ENCODE results near the gene TNP1.

DNA sequence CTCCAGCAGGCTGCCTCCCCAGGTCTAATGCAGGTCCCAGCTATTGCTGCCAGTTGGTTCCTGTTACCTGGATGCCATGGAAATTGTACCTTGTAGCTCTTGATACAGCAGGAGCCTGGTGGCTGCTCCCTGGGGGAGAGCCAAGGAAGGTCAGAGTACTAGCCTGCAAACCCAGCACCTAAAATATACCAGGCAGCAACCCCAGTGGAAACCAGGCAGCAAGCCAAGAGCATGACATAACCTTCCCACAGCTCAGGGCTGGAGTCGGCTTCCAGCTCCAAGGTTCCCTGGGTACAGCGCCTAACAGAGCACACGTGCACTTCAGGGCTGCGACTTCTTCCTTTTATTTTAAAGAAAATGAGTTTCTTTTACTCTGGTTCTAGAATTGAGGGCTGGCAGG lies 30.3 kb downstream of the TNP1 start:
- TF ChIP-seq, protein P1, sequence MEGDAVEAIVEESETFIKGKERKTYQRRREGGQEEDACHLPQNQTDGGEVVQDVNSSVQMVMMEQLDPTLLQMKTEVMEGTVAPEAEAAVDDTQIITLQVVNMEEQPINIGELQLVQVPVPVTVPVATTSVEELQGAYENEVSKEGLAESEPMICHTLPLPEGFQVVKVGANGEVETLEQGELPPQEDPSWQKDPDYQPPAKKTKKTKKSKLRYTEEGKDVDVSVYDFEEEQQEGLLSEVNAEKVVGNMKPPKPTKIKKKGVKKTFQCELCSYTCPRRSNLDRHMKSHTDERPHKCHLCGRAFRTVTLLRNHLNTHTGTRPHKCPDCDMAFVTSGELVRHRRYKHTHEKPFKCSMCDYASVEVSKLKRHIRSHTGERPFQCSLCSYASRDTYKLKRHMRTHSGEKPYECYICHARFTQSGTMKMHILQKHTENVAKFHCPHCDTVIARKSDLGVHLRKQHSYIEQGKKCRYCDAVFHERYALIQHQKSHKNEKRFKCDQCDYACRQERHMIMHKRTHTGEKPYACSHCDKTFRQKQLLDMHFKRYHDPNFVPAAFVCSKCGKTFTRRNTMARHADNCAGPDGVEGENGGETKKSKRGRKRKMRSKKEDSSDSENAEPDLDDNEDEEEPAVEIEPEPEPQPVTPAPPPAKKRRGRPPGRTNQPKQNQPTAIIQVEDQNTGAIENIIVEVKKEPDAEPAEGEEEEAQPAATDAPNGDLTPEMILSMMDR (IDR thresholded peaks at IDR 0.05) = no peak
- TF ChIP-seq EP300 (IDR thresholded peaks at IDR 0.05) (no peak), POLR2A (IDR thresholded peaks at IDR 0.05) (no peak), POLR2AphosphoS5 (IDR thresholded peaks at IDR 0.05) (no peak)

All from upper lobe of left lung (tissue), 4 donors.